Measurements from ENCODE around the gene KIF1A. TPM values are rescaled to one million over a fixed set of nuclear protein-coding genes. Genes with fewer than 3 reads are reported as not detected.

The KIF1A gene
- total RNA-seq, 2 experiments from 2014 or later, result not detected

- H3K36me3 Mint-ChIP-seq (ENCODE audit: low read depth), result no peaks in the 10 kb centered on the region
- no peak overlapping the region for H3K27ac Mint-ChIP-seq
- intact Hi-C loops (cut with DNase I, micrococcal nuclease), result loop anchor here in 1 of 2 experiments (10.0 kb wide), 1 partner anchor 50 kb away; no protein-coding TSS in a partner anchor
- no peaks in the 10 kb centered on the region for H3K27me3 Mint-ChIP-seq
- no peak overlapping the region for H3K27ac ChIP-seq (ENCODE audit: low read depth in 1 of 2, low read length in 2 of 2)
- ChIA-PET POLR2A (no interaction called here), CTCF (no interaction called here)
- no peaks in the 10 kb centered on the region for H3K36me3 ChIP-seq (ENCODE audit: insufficient read depth, low read length)
- no peak for ATAC-seq (ENCODE audit: poor library complexity)
- no peak overlapping the region for H3K4me3 ChIP-seq (ENCODE audit: low read length)
- no peaks in the 10 kb centered on the region for H3K9me3 Mint-ChIP-seq
- no peaks in the 10 kb centered on the region for H3K4me1 Mint-ChIP-seq (ENCODE audit: low read depth)
- no peaks in the 10 kb centered on the region for H3K27me3 ChIP-seq (ENCODE audit: control insufficient read depth in 1 of 2, insufficient read depth in 2 of 2, low read length in 2 of 2)
- H3K9me3 ChIP-seq (ENCODE audit: control insufficient read depth in 1 of 2, insufficient read depth in 1 of 2, low read length in 2 of 2), result peaks cover 0 to 20% of the 10 kb centered on the region in 2 experiments
- no peak overlapping the region for H3K4me3 Mint-ChIP-seq
- H3K4me1 ChIP-seq (ENCODE audit: insufficient read depth, low read length), result no peaks in the 10 kb centered on the region
- no peak for DNase-seq
- TF ChIP-seq, protein P1, sequence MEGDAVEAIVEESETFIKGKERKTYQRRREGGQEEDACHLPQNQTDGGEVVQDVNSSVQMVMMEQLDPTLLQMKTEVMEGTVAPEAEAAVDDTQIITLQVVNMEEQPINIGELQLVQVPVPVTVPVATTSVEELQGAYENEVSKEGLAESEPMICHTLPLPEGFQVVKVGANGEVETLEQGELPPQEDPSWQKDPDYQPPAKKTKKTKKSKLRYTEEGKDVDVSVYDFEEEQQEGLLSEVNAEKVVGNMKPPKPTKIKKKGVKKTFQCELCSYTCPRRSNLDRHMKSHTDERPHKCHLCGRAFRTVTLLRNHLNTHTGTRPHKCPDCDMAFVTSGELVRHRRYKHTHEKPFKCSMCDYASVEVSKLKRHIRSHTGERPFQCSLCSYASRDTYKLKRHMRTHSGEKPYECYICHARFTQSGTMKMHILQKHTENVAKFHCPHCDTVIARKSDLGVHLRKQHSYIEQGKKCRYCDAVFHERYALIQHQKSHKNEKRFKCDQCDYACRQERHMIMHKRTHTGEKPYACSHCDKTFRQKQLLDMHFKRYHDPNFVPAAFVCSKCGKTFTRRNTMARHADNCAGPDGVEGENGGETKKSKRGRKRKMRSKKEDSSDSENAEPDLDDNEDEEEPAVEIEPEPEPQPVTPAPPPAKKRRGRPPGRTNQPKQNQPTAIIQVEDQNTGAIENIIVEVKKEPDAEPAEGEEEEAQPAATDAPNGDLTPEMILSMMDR (IDR thresholded peaks at IDR 0.05), result no peak
These were observed 105.0 kb downstream of the KIF1A start for GRCh38 chr2:240714747-240715725.

- intact Hi-C loops (cut with DNase I, micrococcal nuclease), result loop anchor here in 1 of 2 experiments (10.0 kb wide), 1 partner anchor 49 kb away; no protein-coding TSS in a partner anchor
- Mint-ChIP-seq H3K4me3 (no peak overlapping the region), H3K4me1 (ENCODE audit: low read depth) (no peaks in the 10 kb centered on the region), H3K36me3 (ENCODE audit: low read depth) (no peaks in the 10 kb centered on the region), H3K27me3 (no peaks in the 10 kb centered on the region), H3K27ac (no peak overlapping the region), H3K9me3 (no peaks in the 10 kb centered on the region)
- no peaks in the 10 kb centered on the region for H3K4me1 ChIP-seq (ENCODE audit: insufficient read depth, low read length)
- H3K27me3 ChIP-seq (ENCODE audit: control insufficient read depth in 1 of 2, insufficient read depth in 2 of 2, low read length in 2 of 2), result no peaks in the 10 kb centered on the region
- ATAC-seq (ENCODE audit: poor library complexity) (no peak), DNase-seq (no peak)
- ChIA-PET CTCF (no interaction called here), POLR2A (no interaction called here)
- H3K36me3 ChIP-seq (ENCODE audit: insufficient read depth, low read length), result no peaks in the 10 kb centered on the region
- no peak overlapping the region for H3K4me3 ChIP-seq (ENCODE audit: low read length)
- H3K9me3 ChIP-seq (ENCODE audit: control insufficient read depth in 1 of 2, insufficient read depth in 1 of 2, low read length in 2 of 2), result peaks cover 0 to 20% of the 10 kb centered on the region in 2 experiments
- H3K27ac ChIP-seq (ENCODE audit: low read depth in 1 of 2, low read length in 2 of 2), result no peak overlapping the region
- TF ChIP-seq, protein P1 (IDR thresholded peaks at IDR 0.05), result no peak
These were observed 105.9 kb downstream of the KIF1A start for GRCh38 chr2:240713928-240714746.

DNA sequence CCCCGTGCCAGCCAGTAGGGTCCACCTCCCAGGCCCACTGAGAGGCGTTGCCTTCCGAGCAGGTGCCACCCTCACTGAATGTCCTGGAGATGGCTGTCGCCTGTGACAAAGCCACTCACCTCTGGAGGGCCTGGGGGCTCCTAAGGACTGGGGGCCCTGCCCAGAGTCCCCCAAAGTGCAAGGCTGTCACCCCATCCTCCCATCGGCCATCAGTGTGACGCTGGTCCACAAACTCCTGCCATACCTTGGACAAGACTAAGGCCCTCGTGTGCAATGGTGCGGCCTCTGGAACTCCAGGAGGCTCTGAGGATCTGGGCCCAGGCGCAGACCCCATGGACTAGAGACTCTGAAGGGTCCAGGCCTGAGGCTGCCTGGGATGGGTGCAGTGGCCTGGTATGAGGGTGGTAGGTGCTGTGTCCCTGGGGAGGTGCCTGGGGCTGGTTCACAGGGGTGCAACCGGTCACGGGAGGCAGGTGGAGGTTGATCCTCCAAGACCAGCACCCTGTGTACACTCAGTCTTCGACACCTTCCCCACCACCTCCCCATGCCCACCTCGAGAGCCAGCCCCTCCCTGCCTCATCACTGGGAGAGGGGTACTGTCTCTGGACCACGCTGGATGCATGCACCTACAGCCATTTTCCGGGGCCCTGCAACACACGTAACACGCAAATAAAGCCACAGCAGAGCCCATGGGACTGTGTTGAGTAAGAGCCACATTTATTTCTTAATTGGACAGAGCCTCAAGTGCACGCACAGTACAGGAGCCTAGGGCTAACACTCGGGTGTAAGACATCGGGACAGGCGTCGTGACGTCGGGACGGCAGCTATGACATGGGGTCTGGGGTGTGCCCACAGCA lies 106.7 kb downstream of the KIF1A start:
- Mint-ChIP-seq H3K27ac (no peak overlapping the region), H3K4me1 (ENCODE audit: low read depth) (no peaks in the 10 kb centered on the region), H3K4me3 (no peak overlapping the region), H3K9me3 (no peaks in the 10 kb centered on the region), H3K27me3 (peaks cover 2% of the 10 kb centered on the region), H3K36me3 (ENCODE audit: low read depth) (no peaks in the 10 kb centered on the region)
- Histone ChIP-seq H3K36me3 (ENCODE audit: insufficient read depth, low read length) (no peaks in the 10 kb centered on the region), H3K4me3 (ENCODE audit: low read length) (no peak overlapping the region), H3K9me3 (ENCODE audit: control insufficient read depth in 1 of 2, insufficient read depth in 1 of 2, low read length in 2 of 2) (peaks cover 0 to 13% of the 10 kb centered on the region in 2 experiments), H3K27ac (ENCODE audit: low read depth in 1 of 2, low read length in 2 of 2) (no peak overlapping the region), H3K4me1 (ENCODE audit: insufficient read depth, low read length) (no peaks in the 10 kb centered on the region), H3K27me3 (ENCODE audit: control insufficient read depth in 1 of 2, insufficient read depth in 2 of 2, low read length in 2 of 2) (no peaks in the 10 kb centered on the region)
- ChIA-PET POLR2A (no interaction called here), CTCF (no interaction called here)
- intact Hi-C loops (cut with DNase I, micrococcal nuclease), result loop anchor here in 1 of 2 experiments (10.0 kb wide), 1 partner anchor 48 kb away; no protein-coding TSS in a partner anchor
- ATAC-seq (ENCODE audit: poor library complexity) (no peak), DNase-seq (no peak)
- TF ChIP-seq, protein P1 (IDR thresholded peaks at IDR 0.05), result no peak
